Peyer's patch (tissue), 4 donors: ENCODE measurements around the gene ABTB1. TPM values are rescaled to one million over a fixed set of nuclear protein-coding genes. Genes with fewer than 3 reads are reported as not detected.
A peak's percentile ranks its signal among the peaks of the same experiment; 100 is the strongest.

Experiments used
- DNase-seq, 3 donors: peaks; one replicate each; pipeline ENCODE4 v3.0.0-alpha.2; 2017 to 2019
- H3K27ac ChIP-seq, 4 donors: fragments of 200-600 bp; sonication (generic); one replicate each; pipeline ENCODE4 v1.5.1; 2016 to 2019
- H3K27me3 ChIP-seq, 2 donors: fragments of 200-600 bp; sonication (generic); one replicate each; pipeline ENCODE4 v1.5.1; 2019
- H3K36me3 ChIP-seq, 3 donors: fragments of 200-600 bp; sonication (generic); one replicate each; pipeline ENCODE4 v1.5.1; 2016 to 2019
- H3K4me1 ChIP-seq, 4 donors: fragments of 200-600 bp; sonication (generic); one replicate each; pipeline ENCODE4 v1.5.1; 2016 to 2019
- H3K4me3 ChIP-seq, 4 donors: fragments of 200-600 bp; sonication (generic); 1 replicate in 3 of 4; 2 replicates in 1 of 4; pipeline ENCODE4 v1.5.1; 2016 to 2019; ENCODE audit warnings: mild to moderate bottlenecking in 1 of 4
- H3K9me3 ChIP-seq, 4 donors: fragments of 200-600 bp; sonication (generic); one replicate each; pipeline ENCODE4 v1.5.1; 2016 to 2019; ENCODE audit warnings: mild to moderate bottlenecking in 1 of 4
- CTCF ChIP-seq, 6 experiments: fragments of 450-650 bp in 4 of 6; fragments of 200-600 bp in 2 of 6; sonication (generic) in 1 of 6; IDR thresholded peaks; one replicate each; pipeline ENCODE4 v1.5.1; 2017 to 2019; ENCODE audit warnings: antibody characterized with exemption in 6 of 6, mild to moderate bottlenecking in 3 of 6, moderate library complexity in 1 of 6
- POLR2A ChIP-seq, 2 donors: fragments of 450-650 bp; IDR thresholded peaks; one replicate each; pipeline ENCODE4 v1.5.1; 2017; ENCODE audit warnings: antibody characterized with exemption in 2 of 2, mild to moderate bottlenecking in 2 of 2, moderate library complexity in 2 of 2
- total RNA-seq, 4 donors: library from RNA; depleted of rRNA; stranded (reverse); fragments of >200 nt; gene quantifications; one replicate each; pipeline ENCODE4 v1.1.0, GENCODE V29; 2016

The ABTB1 gene
- total RNA-seq, 4 donors from 2014 or later, result 38.5 to 80.0 (median 57.1) TPM

GRCh38 chr3:127714125-127714571, 41.4 kb downstream of the ABTB1 start:
- Histone ChIP-seq H3K27me3 (no peaks in the 10 kb centered on the region), H3K4me3 (no peak overlapping the region), H3K4me1 (peaks cover 0 to 5% (median 0%) of the 10 kb centered on the region in 4 donors), H3K27ac (peak overlapping the region in 2 of 4 donors; percentile 21 to 39), H3K9me3 (no peaks in the 10 kb centered on the region), H3K36me3 (peaks cover 0 to 33% (median 0%) of the 10 kb centered on the region in 3 donors)
- TF ChIP-seq POLR2A (IDR thresholded peaks at IDR 0.05), result no peak
- no peak for TF ChIP-seq CTCF (IDR thresholded peaks at IDR 0.05)
- peak in 1 of 3 donors; percentile 14 for DNase-seq

- H3K4me1 ChIP-seq, result peaks cover 0 to 5% (median 0%) of the 10 kb centered on the region in 4 donors
- peaks cover 0 to 30% (median 0%) of the 10 kb centered on the region in 3 donors for H3K36me3 ChIP-seq
- peak overlapping the region in 2 of 4 donors; percentile 21 to 39 for H3K27ac ChIP-seq
- DNase-seq, result peak in 1 of 3 donors; percentile 20
- no peaks in the 10 kb centered on the region for H3K9me3 ChIP-seq
- TF ChIP-seq POLR2A (IDR thresholded peaks at IDR 0.05), result no peak
- no peak for TF ChIP-seq CTCF (IDR thresholded peaks at IDR 0.05)
- no peaks in the 10 kb centered on the region for H3K27me3 ChIP-seq
- no peak overlapping the region for H3K4me3 ChIP-seq
Measured at GRCh38 chr3:127714866-127715265, 42.1 kb downstream of the ABTB1 start.

GRCh38 chr3:127715532-127715931, 42.8 kb downstream of the ABTB1 start:
- H3K9me3 ChIP-seq, result no peaks in the 10 kb centered on the region
- no peak for DNase-seq
- H3K27ac ChIP-seq, result no peak overlapping the region
- no peaks in the 10 kb centered on the region for H3K27me3 ChIP-seq
- H3K4me3 ChIP-seq, result no peak overlapping the region
- H3K36me3 ChIP-seq, result peaks cover 0 to 36% (median 0%) of the 10 kb centered on the region in 3 donors
- peaks cover 0 to 5% (median 0%) of the 10 kb centered on the region in 4 donors for H3K4me1 ChIP-seq
- no peak for TF ChIP-seq POLR2A (IDR thresholded peaks at IDR 0.05)
- no peak for TF ChIP-seq CTCF (IDR thresholded peaks at IDR 0.05)

- H3K27me3 ChIP-seq, result no peaks in the 10 kb centered on the region
- no peak overlapping the region for H3K4me3 ChIP-seq
- TF ChIP-seq CTCF (IDR thresholded peaks at IDR 0.05), result no peak
- no peak for TF ChIP-seq POLR2A (IDR thresholded peaks at IDR 0.05)
- no peak for DNase-seq
- peaks cover 0 to 42% (median 0%) of the 10 kb centered on the region in 3 donors for H3K36me3 ChIP-seq
- H3K27ac ChIP-seq, result no peak overlapping the region
- H3K4me1 ChIP-seq, result peaks cover 0 to 5% (median 0%) of the 10 kb centered on the region in 4 donors
- H3K9me3 ChIP-seq, result no peaks in the 10 kb centered on the region
Measured at GRCh38 chr3:127716384-127716783, 43.6 kb downstream of the ABTB1 start.

- peaks cover 0 to 42% (median 0%) of the 10 kb centered on the region in 3 donors for H3K36me3 ChIP-seq
- peak in 1 of 3 donors; percentile 16 for DNase-seq
- no peak overlapping the region for H3K27ac ChIP-seq
- H3K27me3 ChIP-seq, result no peaks in the 10 kb centered on the region
- no peaks in the 10 kb centered on the region for H3K9me3 ChIP-seq
- TF ChIP-seq CTCF (IDR thresholded peaks at IDR 0.05) (no peak), POLR2A (IDR thresholded peaks at IDR 0.05) (no peak)
- peaks cover 0 to 13% (median 0%) of the 10 kb centered on the region in 4 donors for H3K4me1 ChIP-seq
- H3K4me3 ChIP-seq, result no peak overlapping the region
Measured at GRCh38 chr3:127717357-127718244, 44.8 kb downstream of the ABTB1 start.
